Left lobe of liver (tissue), 2 donors: ENCODE data around the gene AGFG1. TPM values are rescaled to one million over a fixed set of nuclear protein-coding genes. Genes with fewer than 3 reads are reported as not detected.
A peak's percentile ranks its signal among the peaks of the same experiment; 100 is the strongest.

Source experiments
- ATAC-seq: fragments of 200-7000 bp; cut with Tn5 transposase; one replicate; pipeline ENCODE4 v1.9.1; 2020; ENCODE audit warnings: mild to moderate bottlenecking, moderate library complexity
- DNase-seq: peaks from one replicate; pipeline ENCODE4 v3.0.0-alpha.2; 2020; ENCODE audit warnings: low spot score
- total RNA-seq: library from RNA; stranded (reverse); gene quantifications from one replicate; pipeline ENCODE4 v1.2.1, GENCODE V29; 2021
- donor health status: DM: no; HTN: no; CAD: no; lungs with moderate emphysema.
- donor health status: DM: no; HTN: yes; CAD: no.

Gene AGFG1
- total RNA-seq, 1 donor from 2014 or later: 21.9 TPM

DNA sequence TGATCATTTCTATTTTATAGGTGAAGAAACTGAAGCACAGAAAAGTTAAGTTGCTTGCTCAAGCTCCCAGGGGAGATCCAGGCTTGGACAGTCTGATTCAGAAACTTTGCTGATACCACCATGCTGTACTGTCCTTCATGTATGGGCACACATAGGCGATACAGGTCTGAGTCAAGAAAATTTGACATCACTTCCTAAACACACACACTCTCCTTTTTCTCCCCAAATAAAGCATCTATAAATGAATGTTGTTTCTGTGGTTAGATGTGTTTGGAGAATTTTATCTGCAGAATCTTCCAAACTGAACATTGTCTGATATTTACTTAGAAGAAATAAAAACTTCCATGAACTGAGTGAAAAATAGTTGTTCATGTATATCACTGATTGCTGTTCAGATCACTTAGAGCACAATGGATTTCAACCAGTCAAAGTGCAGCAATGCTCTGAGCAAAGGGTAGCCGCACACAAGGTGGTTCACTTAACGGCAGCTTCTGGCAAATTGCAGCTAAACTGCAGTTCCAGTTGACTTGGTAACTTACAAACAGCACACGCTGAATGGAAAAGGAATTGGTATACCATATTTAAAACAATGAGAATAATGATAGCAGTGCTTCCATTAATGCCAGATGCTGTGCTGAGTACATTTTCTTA, 10.0 kb upstream of the AGFG1 start:
- DNase-seq (no peak), ATAC-seq (no peak)

- no peak for ATAC-seq
- DNase-seq: no peak
Measured at GRCh38 chr2:227462462-227462951, 9.4 kb upstream of the AGFG1 start.

- no peak for DNase-seq
- no peak for ATAC-seq
Measured at GRCh38 chr2:227462972-227463931, 8.7 kb upstream of the AGFG1 start.

DNA sequence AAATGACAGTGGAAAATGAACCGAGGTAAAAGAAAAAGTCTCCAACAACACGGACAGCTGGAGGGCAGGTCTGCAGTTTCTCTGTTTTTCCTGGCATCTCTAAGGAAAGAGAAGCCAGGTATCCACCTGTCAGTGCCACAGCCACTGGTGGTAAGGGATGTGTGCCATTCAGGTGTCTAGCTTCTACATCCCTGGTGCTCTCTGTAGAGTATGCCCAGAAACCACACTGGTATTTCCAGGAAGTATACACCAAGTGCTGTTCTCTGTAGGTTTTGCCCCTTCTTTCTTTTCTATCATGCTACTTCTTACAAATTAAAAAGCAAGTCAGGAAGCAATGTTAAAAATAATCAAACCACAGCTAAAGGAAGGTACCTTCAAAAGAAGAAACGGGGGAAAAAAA, 7.6 kb upstream of the AGFG1 start:
- ATAC-seq (no peak), DNase-seq (no peak)

DNA sequence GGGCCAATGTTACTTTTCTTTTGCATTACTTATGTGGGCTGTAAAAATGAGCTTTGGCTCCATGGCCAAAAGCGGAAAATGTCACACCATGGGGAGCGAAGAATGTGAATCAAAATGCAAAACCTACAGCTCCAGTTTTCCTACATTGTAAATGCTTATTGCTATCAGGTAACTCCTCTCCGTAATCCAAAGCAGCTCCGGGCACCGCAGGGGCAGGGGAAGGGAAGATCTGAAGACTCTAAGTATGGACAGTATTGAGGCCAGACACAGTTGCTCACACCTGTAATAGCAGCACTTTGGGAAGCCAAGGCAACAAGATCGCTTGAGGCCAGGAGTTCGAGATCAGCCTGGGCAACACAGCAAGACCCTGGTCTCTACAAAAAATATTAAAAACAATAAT, 7.1 kb upstream of the AGFG1 start:
- ATAC-seq: no peak
- no peak for DNase-seq

GRCh38 chr2:227466887-227467600, 4.9 kb upstream of the AGFG1 start:
- ATAC-seq (no peak), DNase-seq (no peak)

- ATAC-seq (no peak), DNase-seq (no peak)
Measured at GRCh38 chr2:227471412-227471811, 544 bp upstream of the AGFG1 start.

GRCh38 chr2:227472265-227473121, 537 bp downstream of the AGFG1 start:
- ATAC-seq: peak; percentile 78
- no peak for DNase-seq

DNA sequence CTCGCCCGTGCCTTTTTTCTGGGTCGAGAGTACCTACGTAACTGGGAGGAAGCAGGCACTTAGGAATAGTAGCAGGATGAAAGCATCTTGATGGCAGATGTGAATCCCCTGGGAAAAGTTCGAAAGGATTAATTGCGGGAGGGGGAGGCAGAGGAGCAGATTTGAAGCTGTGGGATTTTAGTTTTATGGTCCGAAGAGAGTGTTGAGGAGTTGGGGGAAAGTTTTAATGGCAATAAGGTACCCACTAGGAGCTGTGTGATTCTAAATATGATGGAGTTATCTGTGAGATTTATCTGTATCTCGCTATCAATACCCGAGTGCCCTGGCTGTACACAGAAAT, 1.1 kb downstream of the AGFG1 start:
- ATAC-seq (no peak), DNase-seq (no peak)

DNA sequence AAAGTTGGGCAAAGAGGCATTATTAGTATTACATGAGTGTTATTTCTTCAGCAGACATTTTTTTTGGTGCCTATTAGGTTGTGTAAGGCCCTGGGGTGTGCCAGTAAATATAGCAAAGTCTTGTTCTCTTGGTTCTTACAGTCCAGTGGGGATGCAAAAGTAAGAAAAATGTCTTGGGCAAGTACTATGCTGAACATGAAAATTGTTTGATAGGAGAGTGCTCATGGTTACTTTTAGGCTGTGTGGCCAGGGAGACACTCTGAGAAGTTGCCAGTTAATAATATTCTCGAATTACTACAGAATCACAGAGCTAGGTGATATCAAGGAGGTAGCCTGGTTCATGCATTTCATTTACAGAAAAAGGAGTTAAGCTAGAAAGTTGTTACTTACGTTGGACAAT, 1.9 kb downstream of the AGFG1 start:
- no peak for DNase-seq
- ATAC-seq: no peak

DNA sequence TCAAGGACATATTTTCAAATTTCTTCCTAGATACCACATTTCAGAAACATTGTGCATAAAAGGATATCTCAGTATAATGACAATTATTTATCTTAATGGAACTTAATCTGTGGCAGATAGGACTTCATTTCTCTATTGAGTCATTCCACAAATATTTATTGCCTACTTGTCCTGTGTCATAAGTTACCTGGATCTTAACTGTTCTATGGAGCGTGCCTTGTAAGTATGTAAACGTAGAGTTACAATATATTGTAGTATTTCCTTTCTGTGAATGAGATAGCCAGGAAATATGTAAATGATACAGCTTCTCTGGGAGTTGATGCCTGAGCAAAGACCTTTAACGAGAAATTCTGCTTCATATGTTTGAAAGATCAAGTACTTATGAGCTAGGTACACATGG, 2.5 kb downstream of the AGFG1 start:
- no peak for ATAC-seq
- DNase-seq: no peak

DNA sequence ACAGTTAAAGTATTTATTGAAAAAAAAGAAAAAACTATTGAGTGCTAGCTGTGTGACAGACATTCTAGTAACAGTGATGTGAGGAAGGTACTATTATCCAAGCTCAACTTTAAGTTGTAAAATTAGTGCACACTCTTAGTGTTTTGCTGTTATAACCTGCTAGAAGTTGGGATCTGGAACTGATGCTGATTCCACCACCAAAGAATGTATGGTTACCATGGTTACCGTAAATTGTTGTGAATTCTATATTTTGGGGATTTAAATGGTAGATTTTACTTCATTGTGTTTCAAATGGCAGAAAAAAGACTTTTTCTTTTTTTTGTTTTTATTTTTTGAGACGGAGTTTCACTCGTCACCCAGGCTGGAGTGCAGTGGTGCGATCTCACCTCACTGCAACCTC, 5.3 kb downstream of the AGFG1 start:
- no peak for DNase-seq
- no peak for ATAC-seq

DNA sequence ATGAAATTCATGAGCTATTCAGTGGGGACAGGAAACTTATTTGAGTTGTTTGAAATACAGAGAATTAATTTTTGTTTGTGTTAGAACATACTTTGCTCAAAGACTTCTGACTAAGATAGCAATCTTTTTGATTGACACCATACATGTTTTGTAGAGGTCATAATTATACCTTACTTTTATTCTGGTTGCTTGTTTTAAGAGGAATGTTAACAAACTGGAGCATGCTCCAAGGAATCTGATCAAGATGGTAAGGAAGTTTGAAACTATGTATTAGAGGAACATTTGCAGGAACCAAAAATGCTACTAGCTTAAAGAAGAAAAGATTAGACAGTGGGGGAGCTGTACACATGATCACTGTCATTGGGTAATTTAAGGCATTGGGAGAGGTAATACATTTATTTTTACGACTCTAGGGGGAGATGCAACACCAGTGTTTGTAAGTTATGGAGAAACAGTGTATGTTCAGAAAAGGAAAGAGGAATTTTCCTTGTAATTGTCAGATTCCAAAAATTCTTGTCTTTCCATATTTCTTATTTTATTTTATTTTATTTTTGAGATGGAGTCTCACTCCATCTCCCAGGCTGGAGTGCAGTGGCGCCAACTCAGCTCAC, 8.0 kb downstream of the AGFG1 start:
- ATAC-seq: peak; percentile 84

GRCh38 chr2:227480528-227480927, 8.6 kb downstream of the AGFG1 start:
- ATAC-seq (no peak), DNase-seq (no peak)

More for the DNA sequence above, 8.0 kb downstream of the AGFG1 start:
- no peak for DNase-seq

GRCh38 chr2:227482638-227483340, 10.8 kb downstream of the AGFG1 start:
- DNase-seq (no peak), ATAC-seq (no peak)

DNA sequence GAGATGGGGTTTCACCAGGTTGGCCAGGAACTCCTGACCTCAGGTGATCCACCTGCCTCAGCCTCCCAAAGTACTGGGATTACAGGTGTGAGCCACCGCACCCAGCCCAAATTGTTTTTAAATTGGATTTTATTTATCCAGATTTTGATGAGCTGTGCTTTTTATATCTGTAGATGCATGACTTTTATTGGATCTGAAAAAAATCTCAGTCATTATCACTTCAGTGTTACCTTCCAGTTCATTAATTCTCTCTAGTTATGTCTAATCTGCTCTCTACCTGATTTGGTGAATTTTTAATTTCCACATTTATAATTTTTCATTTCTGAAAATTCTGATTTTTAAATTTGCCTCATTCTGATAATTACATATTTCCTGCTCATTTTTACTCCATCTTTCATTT, 13.5 kb downstream of the AGFG1 start:
- ATAC-seq: no peak

GRCh38 chr2:227486688-227487087, 14.7 kb downstream of the AGFG1 start:
- ATAC-seq (no peak), DNase-seq (no peak)

More for the DNA sequence above, 13.5 kb downstream of the AGFG1 start:
- DNase-seq: no peak

GRCh38 chr2:227488045-227488444, 16.1 kb downstream of the AGFG1 start:
- DNase-seq (no peak), ATAC-seq (no peak)

- ATAC-seq (no peak), DNase-seq (no peak)
Measured at GRCh38 chr2:227491386-227491785, 19.4 kb downstream of the AGFG1 start.

DNA sequence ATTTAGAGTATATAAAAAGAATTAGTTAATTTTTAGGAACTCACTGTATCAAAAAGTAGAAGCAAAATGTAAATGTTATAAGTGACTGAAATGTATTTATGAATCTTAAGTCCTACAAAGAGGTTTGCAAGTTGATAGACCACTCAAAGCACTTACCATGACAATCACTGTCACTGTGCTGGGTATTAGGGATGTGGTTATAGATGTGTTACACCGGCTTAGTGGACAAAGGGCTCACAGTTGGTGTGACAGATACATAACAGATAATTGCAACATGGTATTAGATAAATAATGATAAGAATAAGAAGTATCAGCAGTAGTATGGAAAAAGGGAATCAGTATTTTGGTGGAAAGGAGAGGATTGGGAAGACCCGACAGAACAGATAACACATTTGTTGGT, 21.6 kb downstream of the AGFG1 start:
- ATAC-seq (no peak), DNase-seq (no peak)
